SJCRH30 (cell line): ENCODE measurements around the gene KDM1A. TPM values are rescaled to one million over a fixed set of nuclear protein-coding genes. Genes with fewer than 3 reads are reported as not detected.

Source experiments
- DNase-seq, 2 experiments: peaks; one replicate each; pipeline ENCODE4 v3.0.0-alpha.2; 2015 to 2020
- H3K27ac ChIP-seq: fragments of 250-450 bp; sonication (Bioruptor Pico); 2 replicates; pipeline ENCODE4 v1.5.1; 2020; ENCODE audit warnings: mild to moderate bottlenecking, moderate library complexity
- H3K27me3 ChIP-seq: fragments of 250-450 bp; sonication (Bioruptor Pico); 2 replicates; pipeline ENCODE4 v1.5.1; 2020; ENCODE audit warnings: mild to moderate bottlenecking, moderate library complexity
- H3K36me3 ChIP-seq: fragments of 250-450 bp; sonication (Bioruptor Pico); 2 replicates; pipeline ENCODE4 v1.5.1; 2020; ENCODE audit warnings: mild to moderate bottlenecking, moderate library complexity
- H3K4me1 ChIP-seq: fragments of 250-450 bp; sonication (Bioruptor Pico); 2 replicates; pipeline ENCODE4 v1.5.1; 2020; ENCODE audit warnings: mild to moderate bottlenecking, moderate library complexity
- H3K4me3 ChIP-seq: fragments of 250-450 bp; sonication (Bioruptor Pico); 2 replicates; pipeline ENCODE4 v1.5.1; 2020; ENCODE audit warnings: mild to moderate bottlenecking, moderate library complexity
- H3K9me3 ChIP-seq: fragments of 250-450 bp; sonication (Bioruptor Pico); replicated peaks from 2 replicates; pipeline ENCODE4 v1.5.1; 2020; ENCODE audit warnings: mild to moderate bottlenecking, moderate library complexity
- total RNA-seq: library from RNA; depleted of rRNA; stranded (reverse); fragments of >200 nt; shearing (Covaris generic); gene quantifications from 2 replicates; pipeline ENCODE4 v1.2.3, GENCODE V29; 2014

KDM1A gene
- total RNA-seq, 1 experiment from 2014 or later = 243 TPM

GRCh38 chr1:23101101-23101827 is 82.0 kb downstream of the KDM1A start:
- Histone ChIP-seq H3K27ac (peak overlapping the region; percentile 78), H3K4me1 (peaks cover 47% of the 10 kb centered on the region), H3K36me3 (peaks cover 9% of the 10 kb centered on the region; the same call in 1 of the 2 replicates), H3K4me3 (no peak overlapping the region), H3K27me3 (no peaks in the 10 kb centered on the region), H3K9me3 (no peaks in the 10 kb centered on the region)
- no peak for DNase-seq

- Histone ChIP-seq H3K27me3 (no peaks in the 10 kb centered on the region), H3K27ac (peak overlapping the region; percentile 78), H3K4me1 (peaks cover 47% of the 10 kb centered on the region), H3K4me3 (no peak overlapping the region), H3K9me3 (no peaks in the 10 kb centered on the region), H3K36me3 (peaks cover 11% of the 10 kb centered on the region)
- no peak for DNase-seq
Measured at GRCh38 chr1:23101887-23102286, 82.6 kb downstream of the KDM1A start.

- H3K9me3 ChIP-seq = no peaks in the 10 kb centered on the region
- H3K4me3 ChIP-seq = no peak overlapping the region
- H3K4me1 ChIP-seq = peaks cover 47% of the 10 kb centered on the region
- DNase-seq = peak; percentile 47 to 63
- no peaks in the 10 kb centered on the region for H3K27me3 ChIP-seq
- H3K36me3 ChIP-seq = peaks cover 15% of the 10 kb centered on the region
- peak overlapping the region; percentile 78 for H3K27ac ChIP-seq
Measured at GRCh38 chr1:23102289-23102688, 83.0 kb downstream of the KDM1A start.

- no peak for DNase-seq
- Histone ChIP-seq H3K27me3 (no peaks in the 10 kb centered on the region), H3K36me3 (peaks cover 23% of the 10 kb centered on the region), H3K4me1 (peaks cover 47% of the 10 kb centered on the region), H3K27ac (peak overlapping the region; percentile 78; the same call in 1 of the 2 replicates), H3K9me3 (no peaks in the 10 kb centered on the region), H3K4me3 (no peak overlapping the region)
Measured at GRCh38 chr1:23103001-23103889, 84.0 kb downstream of the KDM1A start.

- Histone ChIP-seq H3K4me1 (no peaks in the 10 kb centered on the region), H3K27me3 (no peaks in the 10 kb centered on the region), H3K36me3 (peaks cover 32% of the 10 kb centered on the region), H3K27ac (no peak overlapping the region), H3K4me3 (no peak overlapping the region), H3K9me3 (no peaks in the 10 kb centered on the region)
- DNase-seq = no peak
Measured at GRCh38 chr1:23108918-23109533, 89.8 kb downstream of the KDM1A start.

- Histone ChIP-seq H3K4me3 (no peak overlapping the region), H3K4me1 (no peaks in the 10 kb centered on the region), H3K27ac (no peak overlapping the region), H3K9me3 (no peaks in the 10 kb centered on the region), H3K36me3 (peaks cover 31% of the 10 kb centered on the region), H3K27me3 (no peaks in the 10 kb centered on the region)
- no peak for DNase-seq
Measured at GRCh38 chr1:23110391-23110790, 91.1 kb downstream of the KDM1A start.

GRCh38 chr1:23111600-23112535 is 92.6 kb downstream of the KDM1A start:
- H3K27me3 ChIP-seq = no peaks in the 10 kb centered on the region
- H3K4me3 ChIP-seq = no peak overlapping the region
- peaks cover 21% of the 10 kb centered on the region for H3K36me3 ChIP-seq
- no peaks in the 10 kb centered on the region for H3K9me3 ChIP-seq
- H3K27ac ChIP-seq = no peak overlapping the region
- H3K4me1 ChIP-seq = no peaks in the 10 kb centered on the region
- no peak for DNase-seq

- no peak overlapping the region for H3K27ac ChIP-seq
- DNase-seq = no peak
Measured at GRCh38 chr1:23114424-23115079, 95.3 kb downstream of the KDM1A start.

GRCh38 chr1:23116216-23116836 is 97.1 kb downstream of the KDM1A start:
- H3K4me3 ChIP-seq = no peak overlapping the region
- H3K27ac ChIP-seq = no peak overlapping the region
- no peaks in the 10 kb centered on the region for H3K9me3 ChIP-seq
- no peaks in the 10 kb centered on the region for H3K36me3 ChIP-seq
- no peak for DNase-seq
- no peaks in the 10 kb centered on the region for H3K27me3 ChIP-seq
- H3K4me1 ChIP-seq = no peaks in the 10 kb centered on the region

More at GRCh38 chr1:23114424-23115079, 95.3 kb downstream of the KDM1A start:
- Histone ChIP-seq H3K9me3 (no peaks in the 10 kb centered on the region), H3K4me1 (no peaks in the 10 kb centered on the region), H3K4me3 (no peak overlapping the region), H3K27me3 (no peaks in the 10 kb centered on the region), H3K36me3 (no peaks in the 10 kb centered on the region)

- no peaks in the 10 kb centered on the region for H3K27me3 ChIP-seq
- H3K4me3 ChIP-seq = no peak overlapping the region
- DNase-seq = no peak
- H3K4me1 ChIP-seq = peaks cover 2% of the 10 kb centered on the region
- H3K27ac ChIP-seq = no peak overlapping the region
- H3K36me3 ChIP-seq = no peaks in the 10 kb centered on the region
- no peaks in the 10 kb centered on the region for H3K9me3 ChIP-seq
Measured at GRCh38 chr1:23116921-23117699, 97.8 kb downstream of the KDM1A start.

GRCh38 chr1:23118407-23118806 is 99.1 kb downstream of the KDM1A start:
- Histone ChIP-seq H3K27ac (no peak overlapping the region), H3K9me3 (no peaks in the 10 kb centered on the region), H3K4me1 (peaks cover 10% of the 10 kb centered on the region), H3K36me3 (no peaks in the 10 kb centered on the region), H3K4me3 (no peak overlapping the region), H3K27me3 (no peaks in the 10 kb centered on the region)
- no peak for DNase-seq

- no peak for DNase-seq
- peaks cover 10% of the 10 kb centered on the region for H3K4me1 ChIP-seq
- no peaks in the 10 kb centered on the region for H3K27me3 ChIP-seq
- H3K27ac ChIP-seq = no peak overlapping the region
- no peaks in the 10 kb centered on the region for H3K36me3 ChIP-seq
- H3K4me3 ChIP-seq = no peak overlapping the region
- H3K9me3 ChIP-seq = no peaks in the 10 kb centered on the region
Measured at GRCh38 chr1:23118957-23119792, 99.9 kb downstream of the KDM1A start.
